AG04450 (cell line): ENCODE measurements around the gene P2RY6. TPM values are rescaled to one million over a fixed set of nuclear protein-coding genes. Genes with fewer than 3 reads are reported as not detected.

Experiments used
- CTCF ChIA-PET: fragments of 300-600, 350-600 bp; formaldehyde crosslinking; extraction: SDS; loops from one replicate; lab custom pipeline; 2022; ENCODE audit warnings: antibody characterized with exemption, inconsistent platforms; lab: Charles Lee
- POLR2A ChIA-PET: fragments of 350-600 bp; formaldehyde crosslinking; extraction: SDS; loops from one replicate; lab custom pipeline; 2021; ENCODE audit warnings: antibody characterized with exemption, inconsistent platforms; lab: Yijun Ruan, JAX
- DNase-seq: peaks from one replicate; pipeline ENCODE4 v3.0.0-alpha.2; 2011; ENCODE audit warnings: low read depth, low spot score
- H3K27ac ChIP-seq: one replicate; pipeline ENCODE4 v1.5.1; 2012; ENCODE audit warnings: low read depth, low read length, control low read depth
- H3K27me3 ChIP-seq: one replicate; pipeline ENCODE4 v1.6.0; 2012; ENCODE audit warnings: low read length; ENCODE audit not compliant: control insufficient read depth, insufficient read depth
- H3K4me3 ChIP-seq: 2 replicates; pipeline ENCODE4 v1.5.1; 2011; ENCODE audit warnings: mild to moderate bottlenecking, low read depth, low read length, control low read depth
- H3K9me3 ChIP-seq: 2 replicates; pipeline ENCODE4 v1.5.1; 2012; ENCODE audit warnings: low read length; ENCODE audit not compliant: control insufficient read depth, insufficient read depth
- polyA plus RNA-seq: library from polyadenylated mRNA; depleted of rRNA; stranded (reverse); fragments of >200 nt; gene quantifications from 2 replicates; pipeline ENCODE4 v1.2.3, GENCODE V29; 2011
- TF ChIP-seq, protein P1 (sequence below): IDR thresholded peaks from 2 replicates; pipeline ENCODE4 v1.5.1; 2011; ENCODE audit warnings: low read depth, low read length, control low read depth, inconsistent platforms

P2RY6 gene
- polyA plus RNA-seq, 1 experiment = not detected

DNA sequence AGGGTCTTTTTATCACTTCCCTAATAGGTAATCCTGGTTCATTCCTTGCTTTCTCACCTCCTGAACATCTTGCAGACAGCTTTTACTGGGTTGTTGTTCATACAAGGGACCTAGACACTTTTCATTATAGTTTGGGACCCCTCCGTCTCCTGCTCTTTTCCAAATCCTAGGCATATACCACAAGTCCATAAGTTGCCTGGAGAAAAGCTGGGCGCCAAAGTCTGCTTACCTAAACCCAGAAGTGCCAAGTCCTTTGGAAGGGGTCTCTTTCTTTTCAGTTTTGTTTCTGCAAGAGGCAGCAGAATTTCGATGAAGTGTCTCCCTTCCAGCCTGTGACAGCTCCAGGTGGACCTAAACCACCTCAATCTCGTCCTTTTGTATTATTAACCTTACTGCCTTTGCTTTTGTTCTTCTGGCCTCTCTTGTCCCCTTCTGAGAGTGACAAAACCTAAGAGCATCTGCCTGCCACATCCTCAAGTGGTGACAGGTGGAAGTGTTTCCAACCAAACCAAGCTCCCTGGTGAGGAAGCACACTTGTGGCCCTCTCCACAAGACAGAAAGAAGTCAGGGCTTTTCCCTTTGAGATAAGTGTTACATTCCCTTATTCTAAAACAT, 19.5 kb upstream of the P2RY6 start:
- TF ChIP-seq, protein P1, sequence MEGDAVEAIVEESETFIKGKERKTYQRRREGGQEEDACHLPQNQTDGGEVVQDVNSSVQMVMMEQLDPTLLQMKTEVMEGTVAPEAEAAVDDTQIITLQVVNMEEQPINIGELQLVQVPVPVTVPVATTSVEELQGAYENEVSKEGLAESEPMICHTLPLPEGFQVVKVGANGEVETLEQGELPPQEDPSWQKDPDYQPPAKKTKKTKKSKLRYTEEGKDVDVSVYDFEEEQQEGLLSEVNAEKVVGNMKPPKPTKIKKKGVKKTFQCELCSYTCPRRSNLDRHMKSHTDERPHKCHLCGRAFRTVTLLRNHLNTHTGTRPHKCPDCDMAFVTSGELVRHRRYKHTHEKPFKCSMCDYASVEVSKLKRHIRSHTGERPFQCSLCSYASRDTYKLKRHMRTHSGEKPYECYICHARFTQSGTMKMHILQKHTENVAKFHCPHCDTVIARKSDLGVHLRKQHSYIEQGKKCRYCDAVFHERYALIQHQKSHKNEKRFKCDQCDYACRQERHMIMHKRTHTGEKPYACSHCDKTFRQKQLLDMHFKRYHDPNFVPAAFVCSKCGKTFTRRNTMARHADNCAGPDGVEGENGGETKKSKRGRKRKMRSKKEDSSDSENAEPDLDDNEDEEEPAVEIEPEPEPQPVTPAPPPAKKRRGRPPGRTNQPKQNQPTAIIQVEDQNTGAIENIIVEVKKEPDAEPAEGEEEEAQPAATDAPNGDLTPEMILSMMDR = no peak
- Histone ChIP-seq H3K4me3 (no peak overlapping the region), H3K9me3 (no peaks in the 10 kb centered on the region), H3K27ac (no peak overlapping the region), H3K27me3 (no peaks in the 10 kb centered on the region)
- CTCF ChIA-PET = interaction anchor here (0.9 to 1.3 kb wide), 2 partner anchors 10 to 98 kb away, joined by 3 read pairs; no protein-coding TSS in a partner anchor
- POLR2A ChIA-PET = no interaction called here
- no peak for DNase-seq

DNA sequence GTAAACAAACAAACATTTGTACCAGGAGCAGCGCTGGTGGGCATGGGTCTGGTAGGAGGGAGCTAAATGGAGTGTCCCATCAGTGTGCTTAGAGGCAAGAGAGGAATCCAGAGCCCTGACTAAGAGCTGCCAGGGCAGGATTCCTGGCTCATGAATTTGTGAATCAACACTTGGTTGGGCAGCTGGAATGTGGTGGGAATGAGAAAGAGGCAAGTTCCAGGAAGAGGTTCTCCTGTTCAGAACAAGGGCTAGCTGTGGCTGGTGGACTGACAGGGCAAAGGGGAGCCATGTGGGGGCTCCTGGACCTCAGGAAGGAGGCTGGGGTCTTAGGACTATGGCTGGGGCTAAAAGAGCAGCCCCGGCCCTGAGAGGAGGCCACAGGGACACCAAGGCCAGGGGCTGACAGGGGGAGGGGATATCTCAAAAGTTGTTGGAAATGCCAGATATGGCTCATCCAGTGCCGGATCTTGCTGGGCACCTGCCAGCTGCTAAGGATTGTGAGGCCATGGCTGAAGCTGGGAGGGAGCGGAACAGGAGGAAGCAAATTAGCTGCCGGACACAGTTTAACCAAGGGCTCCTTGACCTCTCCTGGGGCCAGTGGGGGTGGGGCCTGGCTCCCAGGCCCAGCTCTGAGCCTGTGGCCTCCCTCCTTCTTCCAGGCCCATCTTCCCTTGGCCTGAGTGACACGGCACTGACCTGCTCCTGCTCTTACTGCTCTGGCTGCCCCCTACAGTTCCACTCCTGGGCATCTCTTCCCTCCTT, 14.6 kb upstream of the P2RY6 start:
- Histone ChIP-seq H3K27ac (peak overlapping the region; percentile 98), H3K4me3 (no peak overlapping the region), H3K27me3 (no peaks in the 10 kb centered on the region), H3K9me3 (no peaks in the 10 kb centered on the region)
- ChIA-PET POLR2A (interaction anchor here (0.6 to 1.6 kb wide), 3 partner anchors 46 to 51 kb away, joined by 3 to 10 read pairs (median 5); partner anchors contain the start of gene ARHGEF17), CTCF (interaction anchor here (0.9 to 1.6 kb wide), 5 partner anchors 15 to 426 kb away, joined by 3 to 12 read pairs (median 4); no protein-coding TSS in a partner anchor)
- TF ChIP-seq, protein P1 = no peak
- peak; percentile 73 for DNase-seq

DNA sequence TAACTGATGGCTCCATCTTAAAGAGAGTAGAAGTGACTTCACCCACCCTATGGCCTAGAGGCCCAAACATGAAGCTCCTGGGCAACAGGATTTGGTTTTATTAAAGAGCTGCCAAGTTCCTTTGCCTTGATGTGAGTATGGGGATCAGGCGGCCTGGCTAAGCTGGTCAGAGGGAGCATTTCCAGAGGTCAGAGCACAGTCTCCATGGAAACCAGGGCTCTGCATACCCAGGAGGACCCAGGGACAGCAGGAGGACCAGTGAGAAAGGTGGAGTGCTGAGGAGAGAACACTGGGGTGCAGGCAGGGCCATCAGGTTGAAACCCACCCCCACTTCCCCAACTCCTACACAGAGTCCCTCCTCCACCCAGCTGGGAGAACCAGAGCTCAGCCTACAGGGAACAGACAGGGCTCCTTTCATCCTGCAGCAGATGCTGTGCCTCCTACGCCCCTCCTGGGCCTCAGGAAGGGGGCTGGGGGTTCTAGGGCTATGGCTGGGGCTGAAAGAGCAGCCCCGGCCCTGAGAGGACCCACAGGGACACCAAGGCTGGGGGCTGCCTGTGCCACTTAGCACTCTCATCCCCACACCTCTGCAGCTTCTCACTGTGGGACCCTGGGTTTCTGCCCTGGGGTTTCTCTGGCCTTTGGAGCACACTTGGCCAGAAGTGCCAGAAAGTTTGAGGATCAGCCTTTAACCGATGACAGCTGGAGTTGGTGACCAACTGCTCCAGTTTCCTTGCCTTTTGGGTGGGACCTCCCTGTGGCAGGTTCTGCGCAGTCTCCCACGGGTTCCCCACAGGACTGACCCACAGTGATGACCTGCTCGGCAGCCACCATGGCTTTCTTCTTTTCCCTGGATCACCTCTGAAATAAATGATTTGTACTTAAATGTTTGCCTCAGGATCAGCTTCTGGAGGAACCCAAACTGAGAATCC, 13.8 kb upstream of the P2RY6 start:
- Histone ChIP-seq H3K27ac (peak overlapping the region; percentile 98), H3K9me3 (no peaks in the 10 kb centered on the region), H3K27me3 (no peaks in the 10 kb centered on the region), H3K4me3 (no peak overlapping the region)
- ChIA-PET CTCF (interaction anchor here (0.6 to 1.6 kb wide), 5 partner anchors 16 to 49 kb away, joined by 3 to 9 read pairs (median 4); no protein-coding TSS in a partner anchor), POLR2A (interaction anchor here (0.6 to 1.6 kb wide), 2 partner anchors 45 to 49 kb away, joined by 5 to 10 read pairs; no protein-coding TSS in a partner anchor)
- DNase-seq = no peak
- TF ChIP-seq, protein P1 = no peak

DNA sequence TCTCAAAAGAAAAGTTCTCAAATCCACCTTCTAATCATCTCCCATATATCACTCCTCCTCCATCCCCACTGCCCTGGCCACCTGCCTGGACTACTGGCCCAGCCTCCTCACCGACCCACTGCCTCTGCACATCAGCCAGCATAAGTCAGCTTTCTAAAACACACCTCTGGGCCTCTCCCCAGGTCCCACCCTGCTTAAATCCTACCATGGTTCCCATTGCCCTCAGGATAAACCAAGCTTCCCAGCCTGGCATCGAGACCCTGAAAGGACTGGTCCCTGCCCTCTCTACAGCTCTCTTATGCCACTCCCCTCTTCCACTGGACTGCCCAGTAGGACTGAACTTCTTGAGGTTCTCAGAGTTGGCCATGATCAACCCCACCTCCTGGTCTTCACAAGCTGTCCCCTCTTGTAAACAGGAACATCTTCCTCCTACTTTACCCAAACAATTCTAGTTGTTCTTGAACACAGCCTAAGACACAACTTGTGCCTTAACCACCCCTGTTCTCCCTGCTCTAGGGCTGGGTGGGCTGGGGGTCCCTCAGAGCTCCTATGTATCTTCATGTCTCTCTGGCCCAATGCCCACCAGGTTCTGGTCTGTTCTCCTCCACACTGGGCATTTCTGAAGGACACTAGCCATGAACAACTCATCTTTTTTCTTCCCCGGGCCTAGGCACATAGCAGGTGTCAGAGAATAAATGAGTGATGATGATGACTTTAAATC, 12.6 kb upstream of the P2RY6 start:
- POLR2A ChIA-PET = no interaction called here
- Histone ChIP-seq H3K27ac (no peak overlapping the region), H3K9me3 (no peaks in the 10 kb centered on the region), H3K4me3 (no peak overlapping the region), H3K27me3 (no peaks in the 10 kb centered on the region)
- TF ChIP-seq, protein P1 = no peak
- DNase-seq = no peak
- CTCF ChIA-PET = interaction anchor here (1.6 to 1.8 kb wide), 2 partner anchors 29 to 92 kb away, joined by 3 to 5 read pairs; no protein-coding TSS in a partner anchor
